Stimulated activated CD8-positive, alpha-beta memory T cell treated with anti-CD3 and anti-CD28 coated beads, Interleukin-15, amount 100 ng/mL, for 4 hours (primary cell): ENCODE measurements around the gene TP73.
A peak's percentile ranks its signal among the peaks of the same experiment; 100 is the strongest.
"Not testable (repeated sequence)": the region's sequence is repeated elsewhere in the genome, so short reads cannot be mapped to it uniquely, and the experiment has no call there.

Experiments
- DNase-seq, 2 donors: peaks; one replicate each; pipeline ENCODE4 v3.0.0-alpha.2; 2020; ENCODE audit warnings: low read depth in 2 of 2

TP73 gene

GRCh38 chr1:3618881-3619671, 33.2 kb upstream of the TP73 start:
- peak; percentile 39 to 48 for DNase-seq

DNA sequence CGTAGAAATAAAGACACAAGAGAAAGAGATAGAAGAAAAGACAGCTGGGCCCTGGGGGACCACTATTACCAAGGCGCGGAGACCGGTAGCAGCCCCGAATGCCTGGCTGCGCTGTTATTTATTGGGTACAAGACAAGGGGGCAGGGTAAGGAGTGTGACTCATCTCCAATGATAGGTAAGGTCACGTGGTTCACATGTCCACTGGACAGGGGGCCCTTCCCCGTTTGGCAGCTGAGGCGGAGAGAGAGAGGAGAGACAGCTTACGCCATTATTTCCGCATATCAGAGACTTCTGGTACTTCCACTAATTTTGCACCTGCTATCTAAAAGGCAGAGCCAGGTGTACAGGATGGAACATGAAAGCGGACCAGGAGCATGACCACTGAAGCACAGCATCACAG, 31.6 kb upstream of the TP73 start:
- no peak for DNase-seq

DNA sequence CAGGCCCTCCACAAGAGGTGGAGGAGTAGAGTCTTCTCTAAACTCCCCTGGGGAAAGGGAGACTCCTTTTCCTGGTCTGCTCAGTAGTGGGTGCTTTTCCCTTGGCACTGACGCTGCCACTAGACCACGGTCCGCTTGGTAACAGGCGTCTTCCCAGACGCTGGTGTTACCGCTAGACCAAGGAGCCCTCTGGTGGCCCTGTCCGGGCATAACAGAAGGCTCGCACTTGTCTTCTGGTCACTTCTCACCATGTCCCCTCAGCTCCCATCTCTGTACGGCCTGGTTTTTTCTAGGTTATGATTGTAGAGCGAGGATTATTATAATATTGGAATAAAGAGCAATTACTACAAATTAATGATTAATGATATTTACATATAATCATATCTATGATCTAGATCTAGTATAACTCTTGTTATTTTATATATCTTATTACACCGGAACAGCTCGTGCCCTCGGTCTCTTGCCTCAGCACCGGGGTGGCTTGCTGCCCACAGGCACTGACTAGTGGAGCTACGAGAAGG, 31.1 kb upstream of the TP73 start:
- DNase-seq, result not testable (repeated sequence)

DNA sequence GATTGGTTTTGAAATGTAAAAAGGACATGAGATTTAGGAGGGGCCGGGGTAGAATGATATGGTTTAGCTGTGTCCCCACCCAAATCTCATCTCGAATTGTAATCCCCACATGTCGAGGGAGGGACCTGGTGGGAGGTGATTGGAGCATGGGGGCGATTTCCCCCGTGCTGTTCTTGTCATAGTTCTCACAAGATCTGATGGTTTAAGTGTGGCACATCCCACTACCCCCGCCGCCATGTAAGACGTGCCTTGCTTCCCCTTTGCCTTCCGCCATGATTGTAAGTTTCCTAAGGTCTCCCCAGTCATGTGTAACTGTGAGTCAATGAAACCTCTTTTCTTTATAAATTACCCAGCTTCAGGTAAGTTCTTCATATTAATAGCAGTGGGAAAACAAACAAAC, 30.2 kb upstream of the TP73 start:
- DNase-seq, result not testable (repeated sequence)

- DNase-seq, result no peak
These were observed 28.7 kb upstream of the TP73 start for GRCh38 chr1:3623441-3624199.

GRCh38 chr1:3624200-3625136, 27.8 kb upstream of the TP73 start, which contains the start of gene TPRG1L:
TPRG1L (plus strand) TSS chr1:3625015; CDS start chr1:3625073, 58 bp downstream.
- DNase-seq, result peak; percentile 94 to 97

DNA sequence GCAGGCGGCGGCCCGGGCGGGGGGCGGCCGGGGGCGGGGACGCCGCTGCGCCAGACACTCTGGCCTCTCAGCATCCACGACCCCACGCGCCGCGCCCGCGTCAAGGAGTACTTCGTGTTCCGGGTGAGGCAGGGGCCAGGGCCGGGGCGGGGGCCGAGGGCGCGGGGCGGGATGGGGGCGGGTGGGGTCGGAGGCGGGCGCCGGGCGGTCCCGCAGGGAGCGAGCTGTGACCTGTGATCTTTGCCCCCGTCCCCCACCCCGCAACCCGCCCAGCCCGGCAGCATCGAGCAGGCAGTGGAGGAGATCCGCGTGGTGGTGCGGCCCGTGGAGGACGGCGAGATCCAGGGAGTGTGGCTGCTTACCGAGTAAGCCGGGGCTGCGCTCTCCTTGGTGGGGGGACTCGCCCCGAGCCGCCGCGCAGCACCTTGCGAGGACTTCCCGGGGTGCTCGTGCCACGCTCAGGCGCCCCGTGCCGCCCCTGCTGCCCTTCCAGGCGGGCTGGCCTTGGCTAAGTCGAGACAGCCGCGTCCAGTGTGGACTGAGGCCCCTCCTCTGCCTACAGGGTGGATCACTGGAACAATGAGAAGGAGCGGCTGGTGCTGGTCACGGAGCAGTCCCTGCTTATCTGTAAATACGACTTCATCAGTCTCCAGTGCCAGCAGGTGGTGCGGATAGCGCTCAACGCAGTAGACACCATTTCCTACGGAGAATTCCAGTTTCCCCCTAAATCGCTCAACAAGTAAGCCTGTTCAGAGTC, 27.0 kb upstream of the TP73 start:
- no peak for DNase-seq

GRCh38 chr1:3626025-3626424, 26.3 kb upstream of the TP73 start:
- no peak for DNase-seq

DNA sequence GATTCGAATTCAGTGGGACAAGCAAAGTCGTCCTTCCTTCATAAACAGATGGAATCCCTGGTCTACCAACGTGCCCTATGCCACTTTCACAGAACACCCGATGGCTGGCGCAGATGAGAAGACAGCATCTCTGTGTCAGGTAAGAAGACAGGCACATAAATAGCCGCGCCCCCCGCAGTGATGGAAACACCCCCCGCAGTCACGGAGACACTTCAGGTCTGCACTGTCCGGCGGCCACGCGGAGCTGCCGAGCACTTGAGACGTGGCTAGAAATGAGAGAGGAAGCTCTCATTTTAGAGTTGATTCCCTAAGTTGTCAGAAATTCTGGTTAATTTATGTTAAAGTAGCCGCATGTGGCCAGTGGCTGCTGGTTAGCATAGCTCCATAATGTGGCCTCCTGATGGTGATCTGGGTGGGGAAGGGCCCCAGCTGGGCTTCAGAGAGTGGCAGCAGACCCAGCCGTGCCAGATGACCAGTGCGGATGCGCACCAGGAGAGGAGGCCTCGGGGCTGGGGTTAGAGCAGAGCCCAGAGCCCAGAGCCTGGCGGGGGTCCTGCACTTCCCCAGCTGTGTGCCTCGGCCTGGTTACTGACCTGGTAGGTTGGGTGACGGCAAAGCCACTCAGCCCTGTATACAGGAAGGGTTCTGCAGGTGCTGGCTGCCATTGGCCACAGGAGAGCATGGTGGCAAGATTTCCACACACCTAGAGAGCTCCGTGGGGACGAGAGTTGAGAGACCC, 24.6 kb upstream of the TP73 start:
- no peak for DNase-seq

DNA sequence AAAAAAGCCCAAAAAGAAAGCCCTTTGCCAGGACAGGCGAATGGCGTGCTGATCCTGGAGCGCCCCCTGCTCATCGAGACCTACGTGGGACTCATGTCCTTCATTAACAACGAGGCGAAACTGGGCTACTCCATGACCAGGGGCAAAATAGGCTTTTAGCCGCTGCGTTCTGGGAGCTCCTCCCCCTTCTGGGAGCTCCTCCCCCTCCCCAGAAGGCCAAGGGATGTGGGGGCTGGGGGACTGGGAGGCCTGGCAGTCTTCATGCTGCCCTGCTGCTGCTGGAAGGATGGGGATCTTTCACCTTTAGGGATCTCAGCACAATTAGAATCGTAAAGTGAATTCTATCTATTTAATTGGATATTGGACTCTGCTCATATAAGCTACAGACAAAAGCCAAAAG, 23.9 kb upstream of the TP73 start:
- no peak for DNase-seq

DNA sequence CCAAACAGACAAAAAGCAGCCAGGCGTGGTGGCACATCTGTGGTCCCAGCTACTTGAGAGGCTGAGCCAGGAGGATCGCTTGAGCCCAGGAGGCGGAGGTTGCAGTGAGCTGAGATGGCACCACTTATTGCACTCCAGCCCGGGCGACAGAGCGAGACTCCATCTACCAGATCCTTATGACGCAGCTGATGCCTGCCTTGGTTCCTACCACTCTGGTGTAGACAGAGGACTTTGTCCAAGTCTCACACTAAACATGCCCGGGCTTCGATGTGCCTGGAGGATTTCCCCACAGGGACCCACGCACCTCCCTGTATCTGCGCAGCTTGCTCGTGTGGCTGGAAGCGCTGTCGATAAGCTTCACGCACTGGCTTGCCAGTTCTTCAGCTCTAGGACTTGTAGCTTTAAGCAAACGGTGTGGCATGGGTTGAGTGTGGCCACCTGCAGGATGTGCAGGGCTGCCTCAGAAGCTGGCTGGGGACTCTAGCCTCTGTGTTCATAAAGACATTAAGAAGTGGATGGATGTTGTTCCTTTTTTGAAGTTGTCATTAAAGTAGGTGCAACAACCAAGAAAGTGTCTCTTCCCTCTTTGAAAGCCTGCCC, 22.7 kb upstream of the TP73 start:
- DNase-seq, result no peak

GRCh38 chr1:3630161-3630611, 22.1 kb upstream of the TP73 start:
- DNase-seq, result no peak

GRCh38 chr1:3630914-3631313, 21.4 kb upstream of the TP73 start:
- DNase-seq, result no peak

- no peak for DNase-seq
These were observed 20.7 kb upstream of the TP73 start for GRCh38 chr1:3631320-3632260.

- no peak for DNase-seq
These were observed 20.0 kb upstream of the TP73 start for GRCh38 chr1:3632298-3632697.

DNA sequence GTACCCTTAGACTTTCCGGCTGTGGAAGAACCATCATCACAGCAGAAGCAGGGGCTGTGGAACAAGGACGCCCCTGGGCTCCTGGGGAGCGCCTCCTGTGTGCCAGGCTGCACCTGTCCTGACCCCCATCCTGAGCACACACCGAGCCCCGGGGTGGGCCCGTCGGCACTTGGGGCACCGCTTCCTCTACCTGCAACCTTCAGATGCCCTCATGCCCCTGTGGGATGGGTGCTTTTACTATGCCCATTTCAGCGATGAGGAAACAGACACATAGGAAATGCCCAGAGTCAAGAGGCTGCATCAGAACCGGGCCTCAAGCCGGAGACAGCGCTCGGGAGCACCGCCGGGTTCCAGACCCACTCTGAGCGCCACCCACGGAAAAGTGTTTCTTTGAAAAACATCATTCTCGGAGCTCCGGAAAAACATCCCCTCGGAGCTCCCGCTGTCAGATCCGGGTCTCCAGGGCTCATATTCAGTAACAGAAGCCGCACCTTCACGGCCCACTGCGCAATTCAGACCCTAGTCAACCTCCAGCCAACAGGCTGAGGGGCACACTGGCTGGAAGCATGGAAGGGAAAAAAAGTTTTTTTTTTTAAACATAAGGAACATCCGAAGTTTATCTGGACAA, 19.5 kb upstream of the TP73 start:
- DNase-seq, result no peak

- no peak for DNase-seq
These were observed 18.8 kb upstream of the TP73 start for GRCh38 chr1:3633344-3634058.
